ENCODE results near the gene TCF25. TPM values are rescaled to one million over a fixed set of nuclear protein-coding genes. Genes with fewer than 3 reads are reported as not detected.
"Not testable (repeated sequence)": the region's sequence is repeated elsewhere in the genome, so short reads cannot be mapped to it uniquely, and the experiment has no call there.

TCF25 gene
- total RNA-seq, 1 donor from 2014 or later: 82.6 TPM

DNA sequence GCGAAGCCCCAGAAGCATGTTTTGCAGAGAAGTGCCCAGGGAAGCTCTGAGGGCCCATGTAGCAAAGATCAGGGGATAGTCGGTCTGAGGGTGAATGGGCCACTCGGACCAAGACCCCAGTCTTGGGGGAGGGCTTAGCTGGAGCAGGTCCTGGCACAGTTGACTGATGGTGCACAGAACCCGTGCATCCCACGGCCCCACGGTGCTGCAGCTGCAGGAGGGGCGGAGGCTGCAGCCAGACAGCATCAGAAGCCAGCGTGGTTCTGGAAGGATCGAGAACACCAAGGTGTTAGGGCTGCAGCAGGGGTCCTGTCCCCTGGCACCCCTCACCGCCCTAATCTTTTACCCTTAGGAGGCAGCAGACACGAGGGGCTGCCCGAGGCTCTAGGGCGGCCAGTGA is 38.8 kb downstream of the TCF25 start:
- TF ChIP-seq, protein P1, sequence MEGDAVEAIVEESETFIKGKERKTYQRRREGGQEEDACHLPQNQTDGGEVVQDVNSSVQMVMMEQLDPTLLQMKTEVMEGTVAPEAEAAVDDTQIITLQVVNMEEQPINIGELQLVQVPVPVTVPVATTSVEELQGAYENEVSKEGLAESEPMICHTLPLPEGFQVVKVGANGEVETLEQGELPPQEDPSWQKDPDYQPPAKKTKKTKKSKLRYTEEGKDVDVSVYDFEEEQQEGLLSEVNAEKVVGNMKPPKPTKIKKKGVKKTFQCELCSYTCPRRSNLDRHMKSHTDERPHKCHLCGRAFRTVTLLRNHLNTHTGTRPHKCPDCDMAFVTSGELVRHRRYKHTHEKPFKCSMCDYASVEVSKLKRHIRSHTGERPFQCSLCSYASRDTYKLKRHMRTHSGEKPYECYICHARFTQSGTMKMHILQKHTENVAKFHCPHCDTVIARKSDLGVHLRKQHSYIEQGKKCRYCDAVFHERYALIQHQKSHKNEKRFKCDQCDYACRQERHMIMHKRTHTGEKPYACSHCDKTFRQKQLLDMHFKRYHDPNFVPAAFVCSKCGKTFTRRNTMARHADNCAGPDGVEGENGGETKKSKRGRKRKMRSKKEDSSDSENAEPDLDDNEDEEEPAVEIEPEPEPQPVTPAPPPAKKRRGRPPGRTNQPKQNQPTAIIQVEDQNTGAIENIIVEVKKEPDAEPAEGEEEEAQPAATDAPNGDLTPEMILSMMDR (IDR thresholded peaks at IDR 0.05; ENCODE audit: borderline replicate concordance): no peak
- DNase-seq: no peak
- intact Hi-C loops (cut with micrococcal nuclease): no loop called here

GRCh38 chr16:89912627-89913026 is 39.2 kb downstream of the TCF25 start:
- TF ChIP-seq, protein P1 (IDR thresholded peaks at IDR 0.05; ENCODE audit: borderline replicate concordance): no peak
- intact Hi-C loops (cut with micrococcal nuclease): no loop called here
- Histone ChIP-seq H3K27ac (replicated peaks) (no peak overlapping the region), H3K36me3 (peaks cover 35% of the 10 kb centered on the region), H3K27me3 (ENCODE audit: low read depth) (no peaks in the 10 kb centered on the region), H3K9me3 (replicated peaks) (no peaks in the 10 kb centered on the region), H3K4me3 (no peak overlapping the region), H3K4me1 (peaks cover 21% of the 10 kb centered on the region)
- no peak for DNase-seq

More for the DNA sequence above, 38.8 kb downstream of the TCF25 start:
- Histone ChIP-seq H3K36me3 (peaks cover 36% of the 10 kb centered on the region), H3K4me3 (no peak overlapping the region), H3K27me3 (ENCODE audit: low read depth) (no peaks in the 10 kb centered on the region), H3K4me1 (peaks cover 16% of the 10 kb centered on the region), H3K27ac (replicated peaks) (no peak overlapping the region), H3K9me3 (replicated peaks) (no peaks in the 10 kb centered on the region)

DNA sequence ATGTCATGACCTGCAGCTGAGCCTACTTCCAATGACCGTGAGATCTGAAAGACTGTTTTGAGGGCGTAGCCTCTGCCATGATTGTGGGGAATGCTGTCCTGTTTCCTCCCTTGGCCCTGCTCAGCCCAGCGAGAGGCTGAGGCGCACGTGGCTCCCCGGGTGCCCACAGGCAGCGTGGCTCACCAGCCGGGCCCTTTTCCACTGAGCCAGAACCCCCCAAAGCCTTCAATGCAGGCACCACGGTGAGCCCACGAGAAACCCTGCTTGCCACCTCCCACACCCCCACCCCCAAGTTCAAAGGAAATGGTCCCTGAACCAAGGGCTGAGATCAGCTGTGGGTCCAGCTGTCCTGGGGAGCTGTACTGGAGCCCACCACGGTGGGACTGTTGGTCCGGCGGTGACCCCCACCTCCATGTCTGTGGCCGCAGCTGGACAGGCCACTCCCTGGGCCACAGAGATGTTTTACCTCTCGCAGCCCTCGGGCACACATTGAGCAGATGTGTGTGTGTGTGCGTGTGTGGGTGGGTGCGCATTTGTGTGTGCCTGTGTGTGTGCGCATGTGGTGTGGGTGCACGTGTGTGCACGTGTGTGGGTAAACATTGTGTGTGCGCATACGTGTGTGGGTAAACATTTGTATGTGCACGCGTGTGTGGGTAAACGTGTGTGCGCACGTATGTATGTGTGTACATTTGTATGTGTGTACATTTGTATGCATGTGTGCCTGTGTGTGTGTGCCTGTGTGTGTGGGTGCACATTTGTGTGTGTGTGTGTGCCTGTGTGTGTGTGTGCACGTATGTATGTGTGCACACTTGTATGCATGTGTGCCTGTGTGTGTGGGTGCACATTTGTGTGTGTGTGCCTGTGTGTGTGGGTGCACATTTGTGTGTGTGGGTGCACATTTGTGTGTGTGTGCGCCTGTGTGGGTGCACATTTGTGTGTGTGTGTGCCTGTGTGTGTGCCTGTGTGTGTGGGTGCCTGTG is 40.3 kb downstream of the TCF25 start:
- Histone ChIP-seq H3K4me3 (no peak overlapping the region), H3K9me3 (replicated peaks) (no peaks in the 10 kb centered on the region), H3K27ac (replicated peaks) (no peak overlapping the region), H3K36me3 (peaks cover 34% of the 10 kb centered on the region), H3K27me3 (ENCODE audit: low read depth) (peaks cover 4% of the 10 kb centered on the region), H3K4me1 (peaks cover 32% of the 10 kb centered on the region)
- intact Hi-C loops (cut with micrococcal nuclease): no loop called here
- TF ChIP-seq, protein P1 (IDR thresholded peaks at IDR 0.05; ENCODE audit: borderline replicate concordance): no peak
- DNase-seq: no peak

DNA sequence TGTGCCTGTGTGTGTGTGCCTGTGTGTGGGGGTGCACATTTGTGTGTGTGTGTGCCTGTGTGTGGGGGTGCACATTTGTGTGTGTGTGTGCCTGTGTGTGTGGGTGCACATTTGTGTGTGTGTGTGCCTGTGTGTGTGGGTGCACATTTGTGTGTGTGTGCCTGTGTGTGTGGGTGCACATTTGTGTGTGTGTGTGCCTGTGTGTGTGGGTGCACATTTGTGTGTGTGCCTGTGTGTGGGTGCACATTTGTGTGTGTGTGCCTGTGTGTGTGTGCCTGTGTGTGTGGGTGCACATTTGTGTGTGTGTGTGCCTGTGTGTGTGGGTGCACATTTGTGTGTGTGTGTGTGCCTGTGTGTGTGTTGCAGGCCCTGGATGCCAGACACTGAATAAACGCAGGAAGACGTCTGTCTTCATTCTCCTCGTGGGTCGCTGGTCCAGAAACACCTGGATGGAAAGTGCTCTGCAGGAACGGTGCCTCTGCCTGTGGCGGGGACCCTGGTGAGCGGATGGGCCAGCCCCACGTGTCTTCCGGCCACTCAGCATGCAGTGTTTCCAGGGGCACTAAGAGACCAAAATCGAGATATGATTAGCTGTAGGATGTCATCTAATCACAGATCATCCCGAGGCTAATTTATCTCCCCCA is 41.4 kb downstream of the TCF25 start:
- peaks cover 29% of the 10 kb centered on the region for H3K36me3 ChIP-seq
- H3K4me3 ChIP-seq; H3K27ac ChIP-seq (replicated peaks); intact Hi-C loops (cut with micrococcal nuclease); DNase-seq; H3K27me3 ChIP-seq (ENCODE audit: low read depth); H3K9me3 ChIP-seq (replicated peaks): not testable (repeated sequence)
- peaks cover 37% of the 10 kb centered on the region for H3K4me1 ChIP-seq

- intact Hi-C loops (cut with micrococcal nuclease): no loop called here
- TF ChIP-seq, protein P1 (IDR thresholded peaks at IDR 0.05; ENCODE audit: borderline replicate concordance): no peak
- no peak for DNase-seq
Observed at GRCh38 chr16:89915303-89916232, 42.2 kb downstream of the TCF25 start.

More at GRCh38 chr16:89915303-89916232, 42.2 kb downstream of the TCF25 start:
- H3K36me3 ChIP-seq: peaks cover 26% of the 10 kb centered on the region
- H3K9me3 ChIP-seq (replicated peaks): no peaks in the 10 kb centered on the region
- peaks cover 29% of the 10 kb centered on the region for H3K4me1 ChIP-seq
- no peak overlapping the region for H3K4me3 ChIP-seq
- H3K27me3 ChIP-seq (ENCODE audit: low read depth): peaks cover 4% of the 10 kb centered on the region
- H3K27ac ChIP-seq (replicated peaks): no peak overlapping the region

Data from left ventricle myocardium inferior (tissue), 1 donor.